Kasumi-1 (cell line): Measurements from ENCODE around the gene CDC14B.

ENCODE experiments used
- DNase-seq, 2 experiments: peaks; one replicate each; lab custom pipeline; 2025; lab: John Stamatoyannopoulos, UW

CDC14B gene

DNA sequence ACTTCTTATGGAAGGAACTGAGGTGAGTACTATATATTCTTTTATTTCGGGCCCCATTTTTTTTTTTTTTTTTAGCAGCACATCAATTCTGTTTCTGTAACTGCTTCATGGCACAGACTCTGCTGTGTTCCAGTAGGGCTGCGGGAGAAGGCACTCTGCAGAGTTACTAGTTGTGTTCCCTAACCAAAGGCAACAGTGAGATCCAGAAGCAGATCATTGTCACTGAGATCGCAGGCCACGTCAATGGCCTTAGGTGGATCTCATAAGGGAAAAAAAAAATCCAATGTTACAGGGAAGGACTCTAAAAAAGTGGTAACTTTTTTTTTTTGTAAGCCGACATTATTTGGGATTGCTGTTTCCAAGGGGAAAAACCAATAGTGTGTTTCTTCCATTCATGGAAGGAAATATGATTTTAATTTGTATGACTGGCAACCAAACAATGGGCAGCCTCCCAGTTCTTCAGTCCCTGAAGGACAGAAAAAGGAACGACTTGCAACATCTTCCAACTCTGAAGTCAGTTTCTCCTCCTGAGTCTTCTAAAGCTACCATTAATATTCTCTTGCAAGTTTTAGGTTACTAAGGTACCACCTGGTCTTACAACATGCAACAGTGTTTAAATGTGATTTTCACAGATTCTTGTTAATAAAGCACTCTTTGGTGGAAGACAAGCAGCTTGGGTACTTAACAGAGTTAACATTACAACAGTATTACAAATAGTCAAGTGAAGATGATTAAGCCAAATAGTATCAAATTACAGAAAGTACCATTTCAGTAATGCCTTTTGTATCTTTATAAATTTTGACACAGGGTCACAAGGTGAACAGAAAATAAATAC, 116.9 kb downstream of the CDC14B start:
- DNase-seq = no peak

DNA sequence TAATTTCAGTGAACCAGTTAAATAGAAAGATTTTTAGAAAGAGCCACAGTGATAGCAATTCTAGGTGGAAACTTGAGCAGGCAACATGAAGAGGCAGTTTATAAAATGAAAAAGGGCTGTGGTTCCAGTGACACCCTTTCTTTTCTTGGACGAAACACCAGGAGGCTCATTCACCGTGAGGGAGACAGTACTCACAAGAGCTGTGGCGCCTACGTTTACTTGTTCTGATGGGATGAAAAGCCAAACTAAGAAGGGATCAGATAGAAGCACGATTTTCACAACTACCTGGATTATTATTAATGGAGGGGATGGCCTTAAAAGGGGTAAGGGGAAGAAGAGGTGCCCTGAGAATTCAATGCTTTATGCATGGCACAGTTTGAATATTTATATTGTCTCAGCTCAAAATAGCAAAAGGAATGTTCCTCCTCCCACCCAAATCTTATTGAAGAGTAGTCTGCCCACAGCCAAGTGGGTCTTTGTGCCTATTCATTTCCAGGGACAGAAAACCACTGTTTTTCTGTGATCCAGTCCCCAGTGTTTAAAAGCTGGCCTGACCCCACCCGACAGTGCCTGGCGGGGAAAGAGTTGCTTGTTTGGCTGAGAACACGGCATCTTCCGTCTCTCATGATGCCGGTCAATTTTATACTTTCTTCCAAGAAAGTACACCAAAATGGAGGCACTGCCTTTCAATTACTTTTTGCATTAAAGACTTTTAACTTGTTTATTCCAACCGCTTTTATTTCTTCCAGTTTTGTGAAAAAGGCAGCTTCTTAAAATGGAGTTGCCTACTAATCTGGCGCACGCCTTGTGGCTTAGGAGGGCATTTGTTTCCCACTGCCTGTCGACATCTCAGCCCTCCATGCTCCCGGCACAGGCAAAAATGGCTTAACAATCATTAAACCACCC, 117.8 kb downstream of the CDC14B start:
- DNase-seq = no peak

DNA sequence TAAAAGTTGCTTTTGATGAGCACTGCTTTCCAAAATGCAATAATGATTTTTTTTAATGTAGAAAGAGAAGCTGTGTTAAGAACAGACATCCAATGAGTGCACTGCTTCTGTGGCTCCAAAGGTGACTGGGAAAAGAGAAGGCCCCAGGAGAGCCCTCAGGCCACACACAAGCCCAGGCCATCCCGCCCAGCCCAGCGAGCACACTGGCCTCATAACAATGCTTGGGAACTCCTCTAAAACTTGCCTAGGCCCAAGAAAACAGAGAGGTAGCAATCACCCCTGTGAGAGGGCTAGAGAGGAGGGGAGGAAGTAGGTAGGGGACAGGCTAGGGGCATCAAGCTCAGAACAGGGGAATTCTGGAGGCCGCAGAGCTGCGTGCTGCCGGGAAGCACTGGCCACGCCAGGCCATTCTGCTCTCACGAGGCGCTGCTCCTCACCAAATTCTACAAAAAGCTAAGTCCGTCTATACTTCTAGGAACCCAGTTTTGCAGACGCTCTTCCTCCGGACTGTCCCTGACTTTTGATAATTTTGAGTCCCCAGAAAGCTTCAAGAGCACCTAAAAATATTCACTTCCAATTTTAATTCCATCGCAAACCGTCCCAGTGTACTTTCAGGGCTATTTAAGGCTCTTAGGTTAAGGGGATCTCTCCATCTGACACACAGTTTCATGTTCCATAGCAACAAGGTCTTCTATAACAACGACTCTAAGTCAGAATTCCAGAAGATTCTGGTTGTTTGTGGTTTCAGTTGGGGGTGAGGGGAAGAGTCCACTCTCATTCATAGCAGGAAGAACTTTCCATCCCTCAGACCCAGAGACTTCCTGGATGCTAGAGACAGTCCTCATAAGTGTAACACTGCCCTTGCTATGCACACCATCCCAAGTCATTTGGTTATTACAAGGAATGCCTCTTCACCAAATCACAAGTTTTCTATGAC, 118.7 kb downstream of the CDC14B start:
- no peak for DNase-seq

DNA sequence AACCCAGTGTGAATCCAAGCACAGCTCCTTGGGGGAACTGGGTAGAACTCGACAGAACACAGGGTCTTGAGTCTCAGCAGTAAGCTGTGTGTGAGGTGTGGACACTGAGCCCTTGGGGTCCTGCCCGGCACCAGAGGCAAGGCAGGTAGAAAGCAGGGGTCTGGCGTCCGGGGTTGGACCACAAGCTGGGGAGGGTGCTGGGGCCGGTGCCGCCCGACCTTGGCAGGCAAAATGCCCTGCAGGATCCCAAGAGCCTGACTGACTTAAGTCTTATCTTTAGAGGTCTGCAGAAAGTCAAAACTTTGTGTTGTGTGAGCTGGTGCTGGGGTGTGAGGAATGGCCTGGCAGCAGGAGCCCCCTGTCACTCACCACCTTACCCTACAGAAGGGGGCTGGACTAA, 120.4 kb downstream of the CDC14B start:
- DNase-seq = no peak

- DNase-seq = no peak
These were observed 120.8 kb downstream of the CDC14B start for GRCh38 chr9:96498796-96499195.

DNA sequence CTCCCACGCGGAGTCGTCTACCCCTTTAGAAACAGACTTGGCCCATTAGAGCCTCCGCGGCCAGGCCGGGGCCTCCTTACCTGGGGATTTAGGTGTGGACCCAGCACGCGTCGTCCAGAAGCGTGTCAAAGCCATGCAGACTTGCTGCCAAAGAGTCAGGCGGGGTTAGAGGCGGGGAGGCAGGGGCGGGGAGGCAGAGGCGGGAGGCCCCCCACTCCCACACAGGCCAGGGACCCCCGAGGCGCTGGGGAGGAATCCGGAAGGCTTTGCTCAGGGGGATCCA, 122.6 kb downstream of the CDC14B start:
- no peak for DNase-seq

DNA sequence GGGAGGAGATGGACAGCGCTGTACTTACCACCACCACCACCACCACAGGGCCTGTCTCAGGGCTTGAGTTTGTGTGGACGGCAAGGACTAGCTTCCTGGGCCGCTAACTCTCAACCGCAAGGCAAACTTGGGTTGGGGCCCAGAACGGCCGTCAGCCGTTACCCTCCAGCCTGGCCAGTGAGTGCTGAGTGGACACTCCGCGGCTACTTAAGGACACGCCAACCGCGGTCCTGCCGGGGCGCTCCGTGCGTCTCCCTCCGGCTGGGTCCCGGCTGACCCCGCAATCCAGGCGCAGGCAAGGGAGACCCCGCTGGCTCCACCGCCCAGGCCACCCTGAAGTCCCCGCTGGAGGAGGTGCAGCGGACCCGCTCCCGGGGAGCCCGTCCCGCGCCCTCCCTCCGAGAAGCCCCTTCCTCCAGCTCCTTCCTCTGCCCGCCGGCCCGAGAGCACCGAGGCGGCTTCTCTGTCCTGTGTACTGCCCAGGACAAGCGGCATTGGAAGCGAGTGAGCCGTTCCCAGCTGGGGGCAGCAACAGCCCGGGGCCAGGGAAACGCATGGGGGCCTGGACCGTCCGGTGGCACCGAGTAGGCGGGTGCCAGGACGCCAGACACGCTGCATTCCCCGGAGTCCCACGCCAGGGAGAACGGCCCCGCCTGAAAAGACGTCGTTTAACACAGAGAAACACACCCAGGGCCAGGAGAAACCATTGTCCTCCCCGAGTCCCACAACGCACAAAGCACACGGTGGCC, 123.1 kb downstream of the CDC14B start:
- DNase-seq = no peak

DNA sequence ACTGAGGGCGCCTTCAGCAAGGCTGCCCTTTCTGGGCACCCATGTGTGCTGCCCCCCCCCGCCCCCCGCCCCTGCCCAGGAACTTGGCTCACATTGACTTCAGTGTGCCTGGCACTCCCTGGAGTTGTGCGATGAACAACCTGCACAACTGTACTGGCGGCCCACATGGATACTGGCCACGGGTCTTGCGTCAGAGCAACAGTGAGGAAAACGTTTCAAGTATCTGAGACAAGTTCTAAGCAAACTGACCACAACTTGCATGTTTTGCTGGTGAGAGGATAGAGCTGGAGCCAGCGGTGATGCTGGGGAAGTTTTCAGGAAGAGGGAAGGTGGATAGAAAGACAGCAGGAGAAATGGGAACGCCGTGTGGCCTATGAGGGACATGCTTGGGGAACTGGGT, 124.3 kb downstream of the CDC14B start:
- no peak for DNase-seq

- DNase-seq = no peak
These were observed 125.3 kb downstream of the CDC14B start for GRCh38 chr9:96494215-96494800.

DNA sequence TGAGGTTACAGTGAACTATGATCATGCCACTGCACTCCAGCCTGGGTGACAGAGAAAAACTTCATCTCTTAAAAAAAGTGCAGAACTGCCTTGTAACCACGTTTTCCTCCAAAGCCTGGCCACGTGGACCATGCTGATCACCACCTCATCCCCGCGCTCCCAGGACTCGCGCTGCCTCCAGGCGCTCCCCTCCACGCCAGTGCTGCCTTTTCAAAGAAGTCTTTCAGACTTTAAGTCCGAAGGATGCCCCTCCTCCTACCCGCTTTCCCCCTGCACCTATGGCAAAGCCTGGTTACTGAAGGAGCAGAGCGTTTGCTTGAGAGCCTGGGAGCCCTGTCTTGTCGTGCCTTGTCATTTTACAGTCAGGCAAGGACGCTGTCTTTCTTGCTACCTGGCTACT, 125.9 kb downstream of the CDC14B start:
- DNase-seq = no peak

- no peak for DNase-seq
These were observed 126.6 kb downstream of the CDC14B start for GRCh38 chr9:96492993-96493531.

DNA sequence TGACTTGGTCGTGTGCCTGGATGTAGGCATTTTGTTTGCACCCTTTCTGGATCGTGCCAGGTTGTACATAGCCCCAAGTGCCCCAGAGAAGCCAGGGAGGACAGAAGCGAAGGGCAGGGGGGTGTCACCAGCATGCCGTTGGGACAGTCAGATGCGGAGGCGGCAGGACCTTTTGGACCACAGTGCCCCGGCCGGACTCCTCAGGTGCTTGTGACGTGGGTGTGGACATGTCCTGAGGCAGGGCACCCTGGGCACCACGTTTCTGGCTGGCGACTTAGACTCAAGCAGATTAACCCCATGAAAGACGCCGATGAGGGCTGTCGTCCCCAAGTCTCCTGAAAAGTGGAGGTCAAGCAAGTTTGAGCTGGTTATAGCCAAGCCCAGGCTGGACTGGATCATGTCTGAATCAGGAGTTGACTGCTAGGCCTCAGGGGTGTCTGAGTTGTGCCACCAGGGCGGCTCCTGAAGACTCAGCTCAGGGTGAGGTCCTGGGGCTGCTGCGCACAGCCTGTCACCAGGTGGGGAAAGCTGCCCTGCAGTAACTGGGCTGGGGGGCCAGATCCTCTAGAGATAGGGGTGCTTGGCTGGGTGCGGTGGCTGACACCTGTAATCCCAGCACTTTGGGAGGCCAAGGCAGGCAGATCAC, 127.6 kb downstream of the CDC14B start:
- no peak for DNase-seq

GRCh38 chr9:96491079-96491879, 128.4 kb downstream of the CDC14B start:
- DNase-seq = no peak

DNA sequence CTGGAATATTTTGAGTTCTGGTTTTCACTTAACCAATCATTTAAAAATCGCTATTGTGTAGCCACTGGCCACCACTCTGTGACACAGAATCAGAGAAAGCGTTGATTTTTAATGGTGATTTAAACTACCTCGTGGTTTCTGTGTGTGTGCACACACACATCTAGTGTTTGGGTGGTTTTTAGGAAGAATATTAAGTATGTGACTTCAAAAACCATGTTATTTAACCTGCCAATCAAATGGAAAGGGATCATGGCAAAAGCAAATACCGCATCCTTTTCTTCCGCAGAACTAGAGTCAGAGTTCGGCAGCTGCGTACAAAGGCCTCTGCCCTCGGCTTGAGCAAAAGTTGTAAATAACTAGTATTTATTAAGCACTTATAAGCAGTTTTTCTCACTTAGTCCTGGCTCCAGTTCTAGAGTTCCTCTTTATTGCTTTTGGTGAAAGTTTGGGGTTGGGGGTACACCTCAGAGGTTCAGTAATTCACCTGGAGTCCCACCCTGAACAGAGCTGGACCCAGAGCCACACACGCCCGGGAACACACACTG, 129.0 kb downstream of the CDC14B start:
- DNase-seq = no peak

- no peak for DNase-seq
These were observed 130.1 kb downstream of the CDC14B start for GRCh38 chr9:96489482-96489979.

DNA sequence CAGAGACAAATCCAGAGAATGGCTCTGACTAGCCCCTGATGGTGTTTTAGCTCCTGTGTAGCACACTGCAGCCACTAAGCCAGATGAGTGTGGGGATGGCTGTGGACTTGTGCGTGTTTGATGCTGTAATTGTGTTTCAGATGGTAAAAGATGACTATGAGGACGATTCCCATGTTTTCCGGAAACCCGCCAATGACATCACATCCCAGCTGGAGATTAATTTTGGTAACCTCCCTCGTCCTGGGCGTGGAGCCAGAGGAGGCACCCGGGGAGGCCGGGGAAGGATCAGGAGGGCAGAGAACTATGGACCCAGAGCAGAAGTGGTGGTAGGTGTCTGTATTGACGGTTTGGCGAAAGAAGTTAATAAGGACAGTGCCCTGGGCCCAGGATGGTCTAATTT, 131.7 kb downstream of the CDC14B start:
- DNase-seq = no peak

DNA sequence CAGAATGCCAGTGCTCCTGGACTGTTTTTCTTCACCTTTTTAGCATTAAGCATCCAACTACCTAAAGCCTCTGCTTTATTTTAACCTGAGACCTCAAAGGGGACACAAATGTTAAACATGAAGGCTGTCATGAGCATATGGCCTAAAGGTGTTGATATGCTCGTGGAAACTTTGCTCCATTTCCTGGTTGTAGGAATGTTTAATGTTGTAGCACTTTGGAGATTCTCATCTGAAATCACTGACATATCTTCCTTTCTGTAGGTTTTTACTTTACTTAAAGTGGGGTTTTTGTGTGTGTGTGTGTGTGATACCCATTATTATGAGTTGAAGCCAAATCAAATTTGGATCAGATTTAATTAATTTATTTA, 132.6 kb downstream of the CDC14B start:
- no peak for DNase-seq

- no peak for DNase-seq
These were observed 133.1 kb downstream of the CDC14B start for GRCh38 chr9:96486386-96487028.

DNA sequence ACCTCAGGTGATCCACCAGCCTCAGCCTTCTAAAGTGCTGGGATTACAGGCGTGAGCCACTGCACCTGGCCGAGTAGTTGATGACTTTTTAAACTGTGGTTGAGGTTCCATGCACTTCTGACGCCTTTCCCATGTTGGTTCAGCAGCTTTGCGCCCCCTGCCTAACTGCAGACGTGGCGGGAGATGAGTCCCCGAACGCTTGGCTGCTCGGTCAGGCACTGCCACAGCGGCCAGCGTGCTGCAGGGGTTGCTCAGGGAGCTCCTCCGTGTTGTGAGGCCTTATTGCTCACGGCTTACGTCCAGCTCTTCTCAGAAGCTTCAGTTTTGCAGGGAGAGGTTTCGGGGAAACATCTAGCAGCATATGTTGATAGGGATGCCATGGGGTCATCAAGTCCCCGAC, 134.4 kb downstream of the CDC14B start:
- no peak for DNase-seq
